Activated CD8-positive, alpha-beta memory T cell treated with anti-CD3 and anti-CD28 coated beads, Interleukin-2, amount 50 U/mL, for 4 hours (primary cell): ENCODE measurements around the gene UBE3B.

ENCODE experiments used
- DNase-seq: peaks from one replicate; pipeline ENCODE4 v3.0.0-alpha.2; 2020

UBE3B gene

DNA sequence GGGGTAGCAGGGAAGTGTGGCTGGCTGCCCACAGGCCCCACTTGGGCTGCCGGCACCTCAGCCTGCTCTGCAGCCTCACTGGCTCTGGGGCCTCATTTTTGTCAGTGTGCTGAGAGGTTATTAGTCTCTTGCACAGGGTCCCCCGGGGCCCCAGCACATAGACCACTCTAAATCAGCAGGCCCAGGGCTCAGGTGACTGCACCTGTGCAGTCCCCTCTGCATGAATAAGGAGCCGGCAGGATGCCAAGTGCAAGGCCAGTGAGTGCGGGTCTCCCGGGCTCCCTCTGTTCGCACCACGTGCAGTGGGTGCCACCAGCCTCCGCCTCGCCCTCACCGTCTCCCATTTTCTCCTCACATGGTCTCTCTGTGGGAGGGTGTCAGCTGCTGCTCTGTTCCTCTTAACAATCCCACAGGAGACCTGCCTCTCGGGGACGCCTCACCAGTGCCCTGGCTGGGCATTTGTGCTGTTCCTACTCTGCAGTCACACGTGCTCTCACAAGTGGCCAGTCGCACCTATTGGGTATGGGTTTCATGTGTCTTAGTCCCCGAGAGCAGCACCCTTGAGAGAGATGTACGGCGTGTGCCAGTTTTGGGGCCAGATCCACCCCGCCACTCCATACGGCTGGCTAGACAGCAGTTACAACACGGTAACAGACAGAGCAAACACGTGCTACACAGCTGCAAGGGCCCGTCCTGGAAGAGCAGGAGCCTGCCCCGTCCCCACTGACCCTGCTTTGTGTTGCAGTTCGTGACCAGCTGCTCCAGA is 55.5 kb downstream of the UBE3B start:
- DNase-seq = no peak

- no peak for DNase-seq
These were observed 56.0 kb downstream of the UBE3B start for GRCh38 chr12:109533487-109533740.

DNA sequence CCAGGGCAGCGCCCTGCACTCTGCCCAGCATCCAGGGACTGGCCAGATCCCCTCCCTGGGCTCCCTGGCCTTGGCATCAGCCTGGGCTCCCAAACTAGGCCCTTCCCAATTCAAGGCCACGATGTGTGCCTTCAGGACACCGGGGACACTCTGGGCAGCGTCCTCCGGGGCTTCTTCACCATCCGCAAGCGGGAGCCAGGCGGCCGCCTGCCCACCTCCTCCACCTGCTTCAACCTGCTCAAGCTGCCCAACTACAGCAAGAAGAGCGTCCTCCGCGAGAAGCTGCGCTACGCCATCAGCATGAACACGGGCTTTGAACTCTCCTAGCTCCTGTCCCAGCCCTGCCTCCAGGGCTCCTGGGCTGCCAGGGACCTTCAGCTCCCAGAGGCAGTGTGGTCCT is 57.0 kb downstream of the UBE3B start:
- no peak for DNase-seq

GRCh38 chr12:109535231-109535862 is 57.9 kb downstream of the UBE3B start:
- no peak for DNase-seq

- no peak for DNase-seq
These were observed 58.4 kb downstream of the UBE3B start for GRCh38 chr12:109535863-109536250.

GRCh38 chr12:109537136-109537535 is 59.7 kb downstream of the UBE3B start:
- DNase-seq = no peak

- no peak for DNase-seq
These were observed 60.9 kb downstream of the UBE3B start for GRCh38 chr12:109538191-109538863.

GRCh38 chr12:109539508-109539907 is 62.1 kb downstream of the UBE3B start:
- no peak for DNase-seq

DNA sequence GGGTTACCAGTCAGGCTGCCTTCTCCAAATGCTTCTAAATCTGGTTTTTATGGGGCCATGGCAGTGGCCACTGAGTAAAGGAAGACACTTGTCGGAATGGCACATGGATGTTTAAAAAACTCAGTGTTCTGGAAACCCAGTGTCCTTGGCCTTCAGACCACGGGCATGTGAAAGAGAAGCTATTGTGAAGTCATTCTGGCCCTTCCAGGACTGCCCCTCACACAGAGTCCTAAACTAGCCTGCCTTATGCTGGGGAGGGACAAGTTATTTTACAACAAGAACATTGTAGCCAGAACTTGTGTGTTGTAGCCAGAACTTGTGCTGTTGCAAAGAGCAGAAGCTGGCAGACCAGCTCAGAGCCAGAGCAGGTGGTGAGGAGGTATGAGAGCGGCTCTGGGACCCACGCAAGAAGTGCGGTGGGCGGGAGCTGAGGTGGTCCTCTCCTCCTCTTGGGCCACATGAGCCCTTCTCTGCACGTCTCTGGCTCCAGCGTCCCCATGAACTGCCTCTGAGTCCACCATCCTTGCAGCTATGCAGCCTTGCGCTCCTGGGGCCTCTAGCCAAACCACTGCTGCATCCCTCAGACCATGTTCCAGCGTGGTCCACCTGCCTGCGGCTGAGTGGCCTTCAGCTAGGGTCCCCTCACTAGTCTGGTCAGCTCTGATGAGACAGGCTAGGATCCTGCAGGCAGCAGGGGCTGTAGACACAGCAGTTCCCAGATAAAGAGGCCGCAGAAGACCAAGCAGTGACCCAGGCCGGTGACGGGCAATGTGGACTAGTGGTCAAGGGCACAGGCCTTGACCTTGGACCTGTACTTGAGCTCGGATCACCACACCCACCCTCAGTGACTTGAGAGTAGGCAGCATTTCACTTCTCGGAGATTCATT is 63.3 kb downstream of the UBE3B start:
- DNase-seq = no peak

DNA sequence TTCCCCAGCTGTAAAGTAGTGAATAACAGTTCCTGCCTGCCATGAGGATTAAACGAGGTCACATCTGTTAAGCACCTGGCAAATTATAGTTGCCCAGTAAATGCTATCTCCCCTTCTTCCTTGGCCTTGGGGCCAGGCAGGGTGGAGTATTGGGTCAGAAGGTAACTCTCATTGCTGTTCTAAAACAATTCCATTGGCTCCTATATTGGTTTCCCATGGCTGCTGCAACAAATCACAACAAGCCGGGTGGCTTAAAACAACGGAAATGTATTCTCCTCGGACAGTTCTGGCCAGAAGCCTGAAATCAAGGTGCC is 63.9 kb downstream of the UBE3B start:
- no peak for DNase-seq

GRCh38 chr12:109542014-109542413 is 64.6 kb downstream of the UBE3B start:
- DNase-seq = no peak

DNA sequence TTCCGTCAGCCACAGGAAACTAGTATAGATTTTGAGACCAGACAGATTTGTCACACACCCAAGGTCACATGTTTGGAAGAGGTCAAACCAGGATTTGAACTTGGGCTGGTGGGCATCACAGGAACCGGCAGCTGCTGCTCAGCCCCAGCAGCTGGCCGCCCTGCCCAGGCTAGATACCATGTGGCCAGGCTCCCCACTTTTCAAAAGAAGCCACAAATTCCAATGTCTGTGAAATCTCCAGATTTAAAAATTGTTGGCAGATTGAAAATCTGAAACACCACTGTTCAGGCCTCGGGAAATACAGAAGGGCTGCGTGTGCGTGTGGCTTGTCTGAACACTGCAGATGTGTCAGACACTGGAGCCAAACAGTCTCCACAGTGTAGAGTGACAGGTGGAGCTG is 65.4 kb downstream of the UBE3B start:
- no peak for DNase-seq

- DNase-seq = no peak
These were observed 67.6 kb downstream of the UBE3B start for GRCh38 chr12:109544955-109545531.

DNA sequence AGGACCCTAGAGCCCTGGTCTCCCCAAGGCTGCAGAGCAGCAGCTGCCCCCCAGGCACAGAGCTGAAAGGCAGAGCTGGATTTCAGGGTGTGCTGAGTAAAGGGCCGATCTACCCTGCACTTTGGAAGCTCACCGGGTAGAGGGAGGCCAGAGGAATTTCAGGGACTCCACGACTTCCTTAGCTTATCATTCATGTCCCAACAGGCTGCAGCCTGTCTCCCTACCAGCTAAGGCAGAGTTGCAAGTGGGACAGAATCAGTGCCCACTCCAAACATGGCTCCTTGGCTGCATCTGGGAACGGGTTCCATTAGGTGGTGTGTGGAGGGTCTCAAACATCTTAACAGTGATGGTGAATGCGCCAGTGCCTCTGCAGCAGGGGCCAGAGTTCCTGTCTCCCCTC is 68.4 kb downstream of the UBE3B start:
- DNase-seq = no peak

GRCh38 chr12:109547286-109547685 is 69.9 kb downstream of the UBE3B start:
- DNase-seq = no peak

DNA sequence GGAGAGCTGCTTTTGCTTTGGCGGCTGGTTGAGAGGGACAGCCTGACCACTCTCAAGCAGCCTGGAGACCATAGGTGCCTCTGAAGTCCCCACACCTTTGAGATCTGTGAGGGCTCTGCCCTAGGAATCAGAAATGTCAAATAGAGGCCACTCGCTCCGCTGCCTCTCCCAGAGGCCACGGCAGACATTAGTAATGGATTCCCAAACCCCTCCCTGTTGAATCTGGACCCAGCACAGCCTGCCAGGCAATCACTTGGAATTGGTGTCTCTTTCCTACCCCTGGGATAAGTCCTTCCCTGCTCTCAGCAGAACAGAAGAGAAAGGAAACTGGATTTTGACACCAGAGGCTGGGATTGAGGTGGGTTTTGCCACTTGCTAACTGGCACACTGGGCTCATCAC is 70.8 kb downstream of the UBE3B start:
- DNase-seq = no peak

DNA sequence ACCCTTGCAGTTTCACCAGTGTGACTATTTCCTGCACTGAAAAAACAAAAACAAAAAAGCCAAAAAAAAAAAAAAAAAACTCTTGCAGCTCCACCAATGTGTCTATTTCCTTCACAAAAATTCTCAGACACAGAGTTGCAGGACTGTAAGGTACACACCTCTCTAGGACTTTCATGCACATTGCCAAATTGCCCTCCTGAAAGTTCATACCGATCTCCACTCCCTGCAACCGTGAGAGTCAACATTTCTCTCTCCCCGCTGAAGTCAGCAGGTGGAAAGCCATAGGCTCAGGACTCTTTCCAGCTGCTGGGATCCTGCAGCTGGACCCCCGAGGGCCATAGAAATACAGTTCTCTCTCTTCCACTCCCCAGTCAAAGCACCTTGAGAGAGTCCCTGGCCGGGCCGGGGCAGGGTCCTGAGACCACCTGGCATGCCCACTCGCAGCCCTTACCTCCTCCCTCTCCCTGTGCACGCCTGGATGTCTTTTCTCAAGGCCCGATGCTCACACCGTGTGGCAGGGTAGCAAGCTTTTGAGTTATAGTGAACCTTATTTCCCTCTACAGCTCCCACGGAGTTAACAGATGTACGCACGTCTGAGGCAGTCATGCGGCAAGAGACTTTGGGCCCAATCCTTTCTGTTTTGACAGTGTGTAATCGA is 72.3 kb downstream of the UBE3B start:
- DNase-seq = no peak

DNA sequence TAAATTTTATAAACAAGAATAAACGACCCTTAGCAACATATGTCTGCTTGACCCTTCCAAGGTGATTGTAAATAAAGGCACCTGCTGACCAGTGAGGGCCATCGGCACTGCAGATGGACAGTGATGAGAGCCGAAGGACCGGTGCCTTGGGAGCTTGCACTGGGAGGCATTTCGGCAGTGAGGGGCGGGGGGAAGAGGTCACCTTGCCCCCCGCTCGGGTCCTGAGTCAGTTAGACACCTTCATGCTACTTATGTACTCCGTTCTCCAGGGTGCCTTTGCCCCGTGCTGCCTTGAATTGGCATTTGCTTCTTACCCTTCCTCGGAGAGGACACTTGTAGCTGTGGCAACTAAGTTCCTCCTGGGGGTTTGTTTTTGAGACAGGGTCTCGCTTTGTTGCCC is 72.8 kb downstream of the UBE3B start:
- no peak for DNase-seq

- DNase-seq = no peak
These were observed 73.7 kb downstream of the UBE3B start for GRCh38 chr12:109551108-109551507.

GRCh38 chr12:109552971-109553370 is 75.5 kb downstream of the UBE3B start:
- no peak for DNase-seq

- DNase-seq = no peak
These were observed 76.0 kb downstream of the UBE3B start for GRCh38 chr12:109553483-109553882.

DNA sequence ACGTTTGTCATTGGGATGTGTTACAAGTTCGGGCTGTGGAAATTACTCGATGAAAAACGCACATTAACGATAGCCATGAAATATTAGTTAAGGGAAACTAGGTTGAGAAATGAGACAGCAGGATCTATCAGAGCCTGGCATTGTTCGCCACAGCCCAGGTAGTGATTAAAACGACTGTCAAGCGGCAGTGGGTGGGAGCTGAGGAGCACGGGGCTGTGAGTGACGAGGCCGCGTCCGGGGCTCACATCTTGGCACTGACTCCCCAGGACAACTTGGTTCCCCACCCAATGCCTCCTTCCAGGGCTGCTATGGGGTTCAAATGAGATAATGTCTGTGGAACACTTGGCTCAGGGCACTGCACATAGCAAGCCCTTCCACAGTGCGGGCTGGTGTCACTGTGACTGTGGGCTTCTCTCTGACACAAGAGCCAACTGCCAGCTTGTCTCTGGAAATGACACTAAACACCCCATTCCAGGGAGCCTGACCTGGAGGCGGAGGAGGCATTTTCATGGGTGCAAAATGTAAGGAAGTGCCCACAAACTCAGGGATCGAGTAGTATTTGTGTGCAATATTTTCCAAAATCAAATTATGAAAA is 76.6 kb downstream of the UBE3B start:
- no peak for DNase-seq
